SK-N-SH (cell line): ENCODE data around the gene SLC27A2. TPM values are rescaled to one million over a fixed set of nuclear protein-coding genes. Genes with fewer than 3 reads are reported as not detected.

Source experiments
- CTCF ChIA-PET: fragments of 300-600, 350-600 bp; formaldehyde crosslinking; extraction: SDS; loops from one replicate; lab custom pipeline; 2021; lab: Yijun Ruan, JAX
- POLR2A ChIA-PET: fragments of 350-600 bp; sonication (Branson Sonifier 250); formaldehyde crosslinking; extraction: SDS; loops from one replicate; lab custom pipeline; 2020; ENCODE audit warnings: antibody characterized with exemption, inconsistent platforms; lab: Yijun Ruan, JAX
- DNase-seq: peaks from one replicate; pipeline ENCODE4 v3.0.0; 2012
- H2AFZ ChIP-seq: fragments of 200-600 bp; sonication (generic); 2 replicates; pipeline ENCODE4 v1.8.1; 2016; ENCODE audit warnings: antibody characterized with exemption, mild to moderate bottlenecking, low read depth
- H3F3A ChIP-seq: fragments of 200-600 bp; sonication (generic); replicated peaks from 2 replicates; pipeline ENCODE3; 2016; ENCODE audit warnings: antibody characterized with exemption, mild to moderate bottlenecking; ENCODE audit not compliant: insufficient read depth
- H3K27ac ChIP-seq, 2 experiments: fragments of 200-500 bp in 1 of 2; fragments of 200-600 bp in 1 of 2; sonication (Bioruptor generic) in 1 of 2; sonication (generic), shearing (Covaris generic) in 1 of 2; 2 replicates each; pipeline versions ENCODE4 v1.5.1 to v1.6.1; 2014 to 2016; ENCODE audit warnings: low read depth in 2 of 2, inconsistent platforms in 1 of 2, low read length in 1 of 2, mild to moderate bottlenecking in 1 of 2, mixed read lengths in 1 of 2
- H3K27me3 ChIP-seq: fragments of 200-600 bp; sonication (generic), shearing (Covaris generic); 2 replicates; pipeline ENCODE4 v1.6.1; 2016; ENCODE audit warnings: mixed run types; ENCODE audit not compliant: insufficient read depth
- H3K36me3 ChIP-seq, 2 experiments: fragments of 200-500 bp in 1 of 2; fragments of 200-600 bp in 1 of 2; sonication (Bioruptor generic) in 1 of 2; sonication (generic) in 1 of 2; replicated peaks in 1 of 2; 2 replicates each; pipeline versions ENCODE3 to v1.5.1; 2014 to 2016; ENCODE audit warnings: low read length in 1 of 2, mild to moderate bottlenecking in 1 of 2; ENCODE audit not compliant: insufficient read depth in 2 of 2, control insufficient read depth in 1 of 2
- H3K4me1 ChIP-seq, 2 experiments: fragments of 200-500 bp in 1 of 2; fragments of 200-600 bp in 1 of 2; sonication (Bioruptor generic) in 1 of 2; sonication (generic), shearing (Covaris generic) in 1 of 2; 2 replicates each; pipeline versions ENCODE4 v1.5.1 to v1.6.1; 2014 to 2016; ENCODE audit warnings: low read depth in 1 of 2, low read length in 1 of 2, mixed run types in 1 of 2; ENCODE audit not compliant: insufficient read depth in 2 of 2, control insufficient read depth in 1 of 2
- H3K4me2 ChIP-seq: fragments of 200-600 bp; sonication (generic), shearing (Covaris generic); 2 replicates; pipeline ENCODE4 v1.6.1; 2017; ENCODE audit warnings: mixed run types
- H3K4me3 ChIP-seq, 2 experiments: fragments of 200-500 bp in 1 of 2; fragments of 200-600 bp in 1 of 2; sonication (Bioruptor generic) in 1 of 2; sonication (generic), shearing (Covaris generic) in 1 of 2; 2 replicates each; pipeline versions ENCODE4 v1.5.1 to v1.8.1; 2014 to 2016; ENCODE audit warnings: low read depth in 2 of 2, inconsistent platforms in 1 of 2, low read length in 1 of 2, mild to moderate bottlenecking in 1 of 2, mixed read lengths in 1 of 2, moderate library complexity in 1 of 2
- H3K79me2 ChIP-seq: fragments of 200-600 bp; sonication (generic); 2 replicates; pipeline ENCODE4 v1.8.1; 2017; ENCODE audit warnings: mild to moderate bottlenecking; ENCODE audit not compliant: insufficient read depth
- H3K9ac ChIP-seq: fragments of 200-600 bp; sonication (generic); 2 replicates; pipeline ENCODE4 v1.6.1; 2017; ENCODE audit warnings: mixed run types
- H3K9me2 ChIP-seq: fragments of 200-600 bp; sonication (generic); 2 replicates; pipeline ENCODE4 v1.6.1; 2017; ENCODE audit warnings: mixed run types
- H3K9me3 ChIP-seq: fragments of 200-600 bp; sonication (generic); 2 replicates; pipeline ENCODE4 v1.6.1; 2017; ENCODE audit warnings: mixed run types, mild to moderate bottlenecking, moderate library complexity
- H4K20me1 ChIP-seq: fragments of 200-600 bp; sonication (generic); 2 replicates; pipeline ENCODE4 v1.6.1; 2017; ENCODE audit warnings: mild to moderate bottlenecking, mixed run types; ENCODE audit not compliant: insufficient read depth
- FOSL2 ChIP-seq: IDR thresholded peaks from 2 replicates; pipeline ENCODE4 v1.4.0; 2012; ENCODE audit warnings: low read depth, mild to moderate bottlenecking, moderate library complexity, borderline replicate concordance
- FOXM1 ChIP-seq: IDR thresholded peaks from 2 replicates; pipeline ENCODE4 v1.4.0; 2012; ENCODE audit warnings: low read depth, mild to moderate bottlenecking
- GABPA ChIP-seq: IDR thresholded peaks from 2 replicates; pipeline ENCODE4 v1.4.0; 2012; ENCODE audit warnings: low read depth, mild to moderate bottlenecking
- NRF1 ChIP-seq: IDR thresholded peaks from 2 replicates; pipeline ENCODE4 v1.6.1; 2012; ENCODE audit warnings: low read depth, mild to moderate bottlenecking, low read length
- RCOR1 ChIP-seq: fragments of 150-350 bp; IDR thresholded peaks from 2 replicates; pipeline ENCODE4 v1.6.1; 2017; ENCODE audit warnings: antibody characterized with exemption, low read length
- SIN3A ChIP-seq: IDR thresholded peaks from 2 replicates; pipeline ENCODE4 v1.6.1; 2012; ENCODE audit warnings: low read depth, mild to moderate bottlenecking, low read length, moderate library complexity, borderline replicate concordance
- SMC3 ChIP-seq: IDR thresholded peaks from 2 replicates; pipeline ENCODE4 v1.6.1; 2012; ENCODE audit warnings: low read depth, low read length, improper control_type of control experiment
- TCF12 ChIP-seq: IDR thresholded peaks from 2 replicates; pipeline ENCODE4 v1.4.0; 2012
- WGBS: methylation state at CpG from one replicate; pipeline ENCODE4 v1.1.6; 2017; ENCODE audit warnings: low lambda C conversion rate; 5-methylcytosine and 5-hydroxymethylcytosine counted together
- polyA plus RNA-seq, 3 experiments: library from polyadenylated mRNA; depleted of rRNA; stranded (reverse); fragments of >200 nt; gene quantifications; 2 replicates each; pipeline ENCODE4 v1.2.3, GENCODE V29; 2012
- TF ChIP-seq, protein P1 (sequence below): fragments of 150-350 bp; IDR thresholded peaks from 2 replicates; pipeline ENCODE4 v1.6.1; 2017; ENCODE audit warnings: antibody characterized with exemption, low read length, low read depth, borderline replicate concordance
- TF ChIP-seq, protein P2 (sequence below): fragments of 200-600 bp; sonication (generic); IDR thresholded peaks from 2 replicates; pipeline ENCODE4 v1.6.1; 2017; ENCODE audit warnings: antibody characterized with exemption, mild to moderate bottlenecking, moderate library complexity
- TF ChIP-seq, protein P3 (sequence below): IDR thresholded peaks from 2 replicates; pipeline ENCODE4 v1.6.1; 2012; ENCODE audit warnings: mild to moderate bottlenecking, low read depth, low read length, moderate library complexity
- TF ChIP-seq, protein P4 (sequence below): IDR thresholded peaks from 2 replicates; pipeline ENCODE4 v1.4.0; 2012; ENCODE audit warnings: low read depth
- TF ChIP-seq, protein P5 (sequence below): IDR thresholded peaks from 2 replicates; pipeline ENCODE4; 2012

SLC27A2 gene
- polyA plus RNA-seq, 1 of the 3 experiments (the other 2 are of a cell fraction): 0.49 TPM

GRCh38 chr15:50141856-50142255 lies 40.1 kb upstream of the SLC27A2 start:
- Histone ChIP-seq H3K79me2 (no peaks in the 10 kb centered on the region), H3K9me3 (no peaks in the 10 kb centered on the region), H3K36me3 (no peaks in the 10 kb centered on the region), H3K4me1 (no peaks in the 10 kb centered on the region; a peak in 2 of 4 replicates), H3K9me2 (no peaks in the 10 kb centered on the region), H3K27me3 (no peaks in the 10 kb centered on the region), H3K4me3 (no peak overlapping the region), H3F3A (no peaks in the 10 kb centered on the region), H3K27ac (no peak overlapping the region), H2AFZ (no peak overlapping the region), H3K4me2 (no peak overlapping the region), H4K20me1 (no peaks in the 10 kb centered on the region), H3K9ac (no peak overlapping the region)
- 59% methylated on average over 5 of the region's 5 CpGs for WGBS
- CTCF ChIA-PET: interaction anchor here (1.1 to 1.4 kb wide), 2 partner anchors 719 to 907 kb away, joined by 3 to 4 read pairs; partner anchors contain the start of gene FGF7
- TF ChIP-seq, protein P1, sequence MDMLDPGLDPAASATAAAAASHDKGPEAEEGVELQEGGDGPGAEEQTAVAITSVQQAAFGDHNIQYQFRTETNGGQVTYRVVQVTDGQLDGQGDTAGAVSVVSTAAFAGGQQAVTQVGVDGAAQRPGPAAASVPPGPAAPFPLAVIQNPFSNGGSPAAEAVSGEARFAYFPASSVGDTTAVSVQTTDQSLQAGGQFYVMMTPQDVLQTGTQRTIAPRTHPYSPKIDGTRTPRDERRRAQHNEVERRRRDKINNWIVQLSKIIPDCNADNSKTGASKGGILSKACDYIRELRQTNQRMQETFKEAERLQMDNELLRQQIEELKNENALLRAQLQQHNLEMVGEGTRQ: no peak
- TF ChIP-seq, protein P2, sequence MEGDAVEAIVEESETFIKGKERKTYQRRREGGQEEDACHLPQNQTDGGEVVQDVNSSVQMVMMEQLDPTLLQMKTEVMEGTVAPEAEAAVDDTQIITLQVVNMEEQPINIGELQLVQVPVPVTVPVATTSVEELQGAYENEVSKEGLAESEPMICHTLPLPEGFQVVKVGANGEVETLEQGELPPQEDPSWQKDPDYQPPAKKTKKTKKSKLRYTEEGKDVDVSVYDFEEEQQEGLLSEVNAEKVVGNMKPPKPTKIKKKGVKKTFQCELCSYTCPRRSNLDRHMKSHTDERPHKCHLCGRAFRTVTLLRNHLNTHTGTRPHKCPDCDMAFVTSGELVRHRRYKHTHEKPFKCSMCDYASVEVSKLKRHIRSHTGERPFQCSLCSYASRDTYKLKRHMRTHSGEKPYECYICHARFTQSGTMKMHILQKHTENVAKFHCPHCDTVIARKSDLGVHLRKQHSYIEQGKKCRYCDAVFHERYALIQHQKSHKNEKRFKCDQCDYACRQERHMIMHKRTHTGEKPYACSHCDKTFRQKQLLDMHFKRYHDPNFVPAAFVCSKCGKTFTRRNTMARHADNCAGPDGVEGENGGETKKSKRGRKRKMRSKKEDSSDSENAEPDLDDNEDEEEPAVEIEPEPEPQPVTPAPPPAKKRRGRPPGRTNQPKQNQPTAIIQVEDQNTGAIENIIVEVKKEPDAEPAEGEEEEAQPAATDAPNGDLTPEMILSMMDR: no peak
- TF ChIP-seq GABPA (no peak), NRF1 (no peak), SIN3A (no peak), TCF12 (no peak), RCOR1 (no peak), FOSL2 (no peak), SMC3 (no peak), FOXM1 (no peak)
- TF ChIP-seq, protein P3, sequence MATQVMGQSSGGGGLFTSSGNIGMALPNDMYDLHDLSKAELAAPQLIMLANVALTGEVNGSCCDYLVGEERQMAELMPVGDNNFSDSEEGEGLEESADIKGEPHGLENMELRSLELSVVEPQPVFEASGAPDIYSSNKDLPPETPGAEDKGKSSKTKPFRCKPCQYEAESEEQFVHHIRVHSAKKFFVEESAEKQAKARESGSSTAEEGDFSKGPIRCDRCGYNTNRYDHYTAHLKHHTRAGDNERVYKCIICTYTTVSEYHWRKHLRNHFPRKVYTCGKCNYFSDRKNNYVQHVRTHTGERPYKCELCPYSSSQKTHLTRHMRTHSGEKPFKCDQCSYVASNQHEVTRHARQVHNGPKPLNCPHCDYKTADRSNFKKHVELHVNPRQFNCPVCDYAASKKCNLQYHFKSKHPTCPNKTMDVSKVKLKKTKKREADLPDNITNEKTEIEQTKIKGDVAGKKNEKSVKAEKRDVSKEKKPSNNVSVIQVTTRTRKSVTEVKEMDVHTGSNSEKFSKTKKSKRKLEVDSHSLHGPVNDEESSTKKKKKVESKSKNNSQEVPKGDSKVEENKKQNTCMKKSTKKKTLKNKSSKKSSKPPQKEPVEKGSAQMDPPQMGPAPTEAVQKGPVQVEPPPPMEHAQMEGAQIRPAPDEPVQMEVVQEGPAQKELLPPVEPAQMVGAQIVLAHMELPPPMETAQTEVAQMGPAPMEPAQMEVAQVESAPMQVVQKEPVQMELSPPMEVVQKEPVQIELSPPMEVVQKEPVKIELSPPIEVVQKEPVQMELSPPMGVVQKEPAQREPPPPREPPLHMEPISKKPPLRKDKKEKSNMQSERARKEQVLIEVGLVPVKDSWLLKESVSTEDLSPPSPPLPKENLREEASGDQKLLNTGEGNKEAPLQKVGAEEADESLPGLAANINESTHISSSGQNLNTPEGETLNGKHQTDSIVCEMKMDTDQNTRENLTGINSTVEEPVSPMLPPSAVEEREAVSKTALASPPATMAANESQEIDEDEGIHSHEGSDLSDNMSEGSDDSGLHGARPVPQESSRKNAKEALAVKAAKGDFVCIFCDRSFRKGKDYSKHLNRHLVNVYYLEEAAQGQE: no peak
- TF ChIP-seq, protein P4, sequence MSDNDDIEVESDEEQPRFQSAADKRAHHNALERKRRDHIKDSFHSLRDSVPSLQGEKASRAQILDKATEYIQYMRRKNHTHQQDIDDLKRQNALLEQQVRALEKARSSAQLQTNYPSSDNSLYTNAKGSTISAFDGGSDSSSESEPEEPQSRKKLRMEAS: no peak
- TF ChIP-seq, protein P5, sequence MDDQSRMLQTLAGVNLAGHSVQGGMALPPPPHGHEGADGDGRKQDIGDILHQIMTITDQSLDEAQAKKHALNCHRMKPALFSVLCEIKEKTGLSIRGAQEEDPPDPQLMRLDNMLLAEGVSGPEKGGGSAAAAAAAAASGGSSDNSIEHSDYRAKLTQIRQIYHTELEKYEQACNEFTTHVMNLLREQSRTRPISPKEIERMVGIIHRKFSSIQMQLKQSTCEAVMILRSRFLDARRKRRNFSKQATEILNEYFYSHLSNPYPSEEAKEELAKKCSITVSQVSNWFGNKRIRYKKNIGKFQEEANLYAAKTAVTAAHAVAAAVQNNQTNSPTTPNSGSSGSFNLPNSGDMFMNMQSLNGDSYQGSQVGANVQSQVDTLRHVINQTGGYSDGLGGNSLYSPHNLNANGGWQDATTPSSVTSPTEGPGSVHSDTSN: no peak
- POLR2A ChIA-PET: no interaction called here
- no peak for DNase-seq
